Measurements from ENCODE around the gene PROK2.
A peak's percentile ranks its signal among the peaks of the same experiment; 100 is the strongest.

The PROK2 gene

DNA sequence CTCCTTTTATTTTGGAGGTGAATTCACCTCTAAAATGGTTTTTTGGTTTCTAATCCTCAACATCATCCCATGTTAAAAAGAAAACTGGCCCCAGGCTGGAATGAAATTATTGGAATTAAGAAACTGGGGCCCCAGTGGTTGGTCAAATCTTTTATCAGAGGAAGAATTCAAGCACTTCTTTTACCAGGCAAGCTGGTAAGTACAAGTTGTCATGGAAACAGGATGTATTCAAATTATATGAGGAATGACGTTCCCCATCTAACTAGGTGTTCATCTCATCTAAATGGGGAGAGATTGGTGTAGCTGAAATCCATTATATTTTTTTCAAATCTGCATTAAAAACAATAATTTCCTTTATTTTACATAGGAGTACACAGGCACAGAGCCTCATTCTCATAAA lies 50.1 kb downstream of the PROK2 start:
- no peak for DNase-seq (ENCODE audit: low spot score)

DNA sequence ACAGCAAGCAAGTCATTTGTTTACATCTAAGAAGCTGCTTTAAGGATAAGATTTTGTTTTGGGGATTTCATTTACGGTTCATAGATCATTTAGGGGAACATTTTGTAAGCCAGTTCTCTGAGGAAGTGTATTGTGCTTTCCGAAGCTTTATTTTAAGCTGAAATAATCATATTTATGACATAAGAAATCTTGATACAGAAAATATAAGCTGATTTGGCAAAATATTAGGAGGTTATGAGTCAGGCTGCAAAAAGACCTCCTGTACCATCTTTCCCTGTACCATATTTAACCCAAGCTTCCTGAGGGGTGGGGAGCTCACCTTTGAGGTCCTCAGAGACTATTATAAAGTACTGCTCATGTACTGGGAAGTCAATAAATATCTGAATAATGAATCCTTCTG lies 51.6 kb downstream of the PROK2 start:
- DNase-seq (ENCODE audit: low spot score) = no peak

GRCh38 chr3:71732637-71733036 lies 52.3 kb downstream of the PROK2 start:
- DNase-seq (ENCODE audit: low spot score) = no peak

GRCh38 chr3:71728632-71729342 lies 56.2 kb downstream of the PROK2 start:
- DNase-seq (ENCODE audit: low spot score) = no peak

GRCh38 chr3:71726146-71726545 lies 58.8 kb downstream of the PROK2 start:
- peak; percentile 71 for DNase-seq (ENCODE audit: low spot score)

GRCh38 chr3:71725271-71725991 lies 59.5 kb downstream of the PROK2 start, which contains the start of gene EIF4E3:
TSS of gene EIF4E3 (minus strand) at chr3:71725402. CDS start at chr3:71725367, 35 bp downstream.
- peak; percentile 42 for DNase-seq (ENCODE audit: low spot score)

DNA sequence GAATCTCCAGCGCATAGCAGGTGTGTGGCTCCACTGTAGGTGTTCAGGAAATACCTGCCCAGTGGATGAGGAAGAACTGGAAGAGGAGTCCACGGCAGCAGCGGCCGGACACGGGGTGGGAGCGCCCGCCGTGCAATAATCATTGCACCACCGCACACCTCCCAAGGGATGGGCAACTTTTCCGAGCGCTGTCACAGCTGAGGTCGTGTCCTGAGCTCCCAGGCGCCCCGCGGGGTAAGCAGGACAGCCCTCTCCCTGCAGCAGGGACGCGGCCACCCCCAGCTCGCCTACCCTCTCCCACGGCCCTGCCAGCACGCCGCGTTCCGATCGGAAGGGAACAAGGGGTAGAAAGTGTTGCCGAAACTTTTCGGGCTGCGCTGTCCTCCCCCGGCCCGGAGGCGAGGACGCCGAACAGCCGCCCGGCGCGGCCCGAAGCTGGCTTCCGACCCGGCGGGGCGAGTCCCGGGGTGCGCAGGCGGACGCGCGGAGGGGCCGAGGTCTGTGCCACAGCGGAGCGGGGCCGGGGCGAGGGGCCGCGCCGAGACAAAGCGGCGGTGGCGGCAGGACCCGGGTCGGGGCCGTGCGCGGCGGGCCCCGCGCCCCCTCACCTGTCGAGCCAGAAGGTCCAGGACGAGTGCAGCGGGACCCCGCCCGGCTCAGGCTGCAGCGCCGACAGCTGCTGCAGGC lies 60.2 kb downstream of the PROK2 start:
- DNase-seq (ENCODE audit: low spot score) = no peak

GRCh38 chr3:71724171-71724453 lies 60.8 kb downstream of the PROK2 start:
- DNase-seq (ENCODE audit: low spot score) = no peak

GRCh38 chr3:71723452-71724170 lies 61.3 kb downstream of the PROK2 start:
- peak; percentile 69 for DNase-seq (ENCODE audit: low spot score)

DNA sequence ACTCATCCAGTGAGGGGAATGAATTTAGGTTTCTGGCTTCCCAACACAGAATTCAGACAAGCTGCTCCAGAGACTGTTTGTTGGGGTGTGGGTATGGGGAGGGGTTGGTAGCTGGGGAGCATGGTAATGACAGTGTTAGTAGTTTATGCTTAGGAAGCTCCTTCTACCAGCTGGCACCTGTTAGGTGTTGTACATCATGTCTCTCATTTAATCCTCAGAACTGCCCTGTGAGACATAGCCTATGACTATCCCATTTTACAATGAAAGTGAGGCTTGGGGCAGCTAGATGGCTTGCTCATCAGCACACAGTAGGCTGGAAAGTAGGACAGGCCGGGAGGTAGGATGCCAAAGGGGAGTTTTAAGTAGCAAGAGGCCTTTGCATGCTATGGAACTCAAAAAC lies 62.3 kb downstream of the PROK2 start:
- DNase-seq (ENCODE audit: low spot score) = no peak

Measured in CD4-positive, alpha-beta T cell treated with Interleukin-6 at 100 ng/mL for 8 hours (primary cell).